ENCODE measurements around the gene MADD. TPM values are rescaled to one million over a fixed set of nuclear protein-coding genes. Genes with fewer than 3 reads are reported as not detected.

MADD gene
- total RNA-seq, 6 experiments from 2014 or later, result 15.2 to 21.3 (median 16.8) TPM

DNA sequence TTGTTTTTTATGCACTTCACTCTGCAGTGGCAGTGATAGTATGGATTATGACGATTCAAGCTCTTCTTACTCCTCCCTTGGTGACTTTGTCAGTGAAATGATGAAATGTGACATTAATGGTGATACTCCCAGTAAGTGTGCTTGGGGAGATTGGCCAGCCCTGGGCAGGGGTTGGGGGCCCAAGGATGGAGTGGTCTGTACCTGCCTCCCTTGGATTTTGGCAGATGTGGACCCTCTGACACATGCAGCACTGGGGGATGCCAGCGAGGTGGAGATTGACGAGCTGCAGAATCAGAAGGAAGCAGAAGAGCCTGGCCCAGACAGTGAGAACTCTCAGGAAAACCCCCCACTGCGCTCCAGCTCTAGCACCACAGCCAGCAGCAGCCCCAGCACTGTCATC is 14.2 kb downstream of the MADD start:
- no peak for TF ChIP-seq POLR2A (IDR thresholded peaks at IDR 0.05)
- TF ChIP-seq, protein P1, sequence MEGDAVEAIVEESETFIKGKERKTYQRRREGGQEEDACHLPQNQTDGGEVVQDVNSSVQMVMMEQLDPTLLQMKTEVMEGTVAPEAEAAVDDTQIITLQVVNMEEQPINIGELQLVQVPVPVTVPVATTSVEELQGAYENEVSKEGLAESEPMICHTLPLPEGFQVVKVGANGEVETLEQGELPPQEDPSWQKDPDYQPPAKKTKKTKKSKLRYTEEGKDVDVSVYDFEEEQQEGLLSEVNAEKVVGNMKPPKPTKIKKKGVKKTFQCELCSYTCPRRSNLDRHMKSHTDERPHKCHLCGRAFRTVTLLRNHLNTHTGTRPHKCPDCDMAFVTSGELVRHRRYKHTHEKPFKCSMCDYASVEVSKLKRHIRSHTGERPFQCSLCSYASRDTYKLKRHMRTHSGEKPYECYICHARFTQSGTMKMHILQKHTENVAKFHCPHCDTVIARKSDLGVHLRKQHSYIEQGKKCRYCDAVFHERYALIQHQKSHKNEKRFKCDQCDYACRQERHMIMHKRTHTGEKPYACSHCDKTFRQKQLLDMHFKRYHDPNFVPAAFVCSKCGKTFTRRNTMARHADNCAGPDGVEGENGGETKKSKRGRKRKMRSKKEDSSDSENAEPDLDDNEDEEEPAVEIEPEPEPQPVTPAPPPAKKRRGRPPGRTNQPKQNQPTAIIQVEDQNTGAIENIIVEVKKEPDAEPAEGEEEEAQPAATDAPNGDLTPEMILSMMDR (IDR thresholded peaks at IDR 0.05), result no peak
- Histone ChIP-seq H3K36me3 (peaks cover 0 to 79% (median 40%) of the 10 kb centered on the region in 4 donors), H3K9me3 (no peaks in the 10 kb centered on the region), H3K27ac (no peak overlapping the region), H3K4me3 (no peak overlapping the region), H3K4me1 (peaks cover 0 to 11% (median 5%) of the 10 kb centered on the region in 4 donors), H3K27me3 (no peaks in the 10 kb centered on the region)
- ATAC-seq (no peak), DNase-seq (no peak)
- intact Hi-C loops (cut with DNase I), result no loop called here
- 100% methylated on average over 1 of the region's 4 CpGs for WGBS (ENCODE audit: insufficient coverage, low coverage, low lambda C conversion rate, missing lambda C conversion rate)

GRCh38 chr11:47285969-47286770 is 16.2 kb downstream of the MADD start:
- WGBS (ENCODE audit: insufficient coverage, low coverage, low lambda C conversion rate, missing lambda C conversion rate), result 94% methylated on average over 6 of the region's 13 CpGs
- H3K9me3 ChIP-seq, result no peaks in the 10 kb centered on the region
- TF ChIP-seq, protein P1 (IDR thresholded peaks at IDR 0.05), result no peak
- TF ChIP-seq POLR2A (IDR thresholded peaks at IDR 0.05), result no peak
- DNase-seq (no peak), ATAC-seq (no peak)
- no peaks in the 10 kb centered on the region for H3K27me3 ChIP-seq
- H3K4me1 ChIP-seq, result peaks cover 0 to 11% (median 5%) of the 10 kb centered on the region in 4 donors
- no peak overlapping the region for H3K4me3 ChIP-seq
- peaks cover 0 to 86% (median 54%) of the 10 kb centered on the region in 4 donors for H3K36me3 ChIP-seq
- H3K27ac ChIP-seq, result no peak overlapping the region
- intact Hi-C loops (cut with DNase I), result no loop called here

- TF ChIP-seq, protein P1 (IDR thresholded peaks at IDR 0.05), result no peak
- TF ChIP-seq POLR2A (IDR thresholded peaks at IDR 0.05), result no peak
- H3K27me3 ChIP-seq, result no peaks in the 10 kb centered on the region
- 89% methylated on average over 5 of the region's 5 CpGs for WGBS (ENCODE audit: insufficient coverage, low coverage, low lambda C conversion rate, missing lambda C conversion rate)
- H3K36me3 ChIP-seq, result peaks cover 0 to 84% (median 55%) of the 10 kb centered on the region in 4 donors
- intact Hi-C loops (cut with DNase I), result no loop called here
- DNase-seq, result no peak
- H3K4me1 ChIP-seq, result no peaks in the 10 kb centered on the region
- no peak overlapping the region for H3K4me3 ChIP-seq
- H3K9me3 ChIP-seq, result no peaks in the 10 kb centered on the region
- ATAC-seq, result no peak
- H3K27ac ChIP-seq, result no peak overlapping the region
Observed at GRCh38 chr11:47288066-47288465, 18.1 kb downstream of the MADD start.

DNA sequence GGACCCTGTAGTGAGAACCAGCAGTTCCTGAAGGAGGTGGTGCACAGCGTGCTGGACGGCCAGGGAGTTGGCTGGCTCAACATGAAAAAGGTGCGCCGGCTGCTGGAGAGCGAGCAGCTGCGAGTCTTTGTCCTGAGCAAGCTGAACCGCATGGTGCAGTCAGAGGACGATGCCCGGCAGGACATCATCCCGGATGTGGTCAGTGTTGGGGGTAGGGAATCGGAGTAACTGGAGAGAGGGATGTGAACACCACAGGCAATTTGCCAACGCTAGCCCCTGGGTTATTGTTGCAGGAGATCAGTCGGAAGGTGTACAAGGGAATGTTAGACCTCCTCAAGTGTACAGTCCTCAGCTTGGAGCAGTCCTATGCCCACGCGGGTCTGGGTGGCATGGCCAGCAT is 19.9 kb downstream of the MADD start:
- ATAC-seq (no peak), DNase-seq (no peak)
- TF ChIP-seq, protein P1 (IDR thresholded peaks at IDR 0.05), result no peak
- no peak for TF ChIP-seq POLR2A (IDR thresholded peaks at IDR 0.05)
- WGBS (ENCODE audit: insufficient coverage, low coverage, low lambda C conversion rate, missing lambda C conversion rate), result 91% methylated on average over 6 of the region's 15 CpGs
- Histone ChIP-seq H3K9me3 (no peaks in the 10 kb centered on the region), H3K27me3 (no peaks in the 10 kb centered on the region), H3K4me3 (no peak overlapping the region), H3K4me1 (no peaks in the 10 kb centered on the region), H3K27ac (no peak overlapping the region), H3K36me3 (peaks cover 0 to 80% (median 50%) of the 10 kb centered on the region in 4 donors)
- intact Hi-C loops (cut with DNase I), result no loop called here

Measured in right lobe of liver (tissue), 6 donors.